Stimulated activated CD8-positive, alpha-beta memory T cell treated with anti-CD3 and anti-CD28 coated beads, Interleukin-7, amount 100 ng/mL, for 24 hours (primary cell): ENCODE results near the gene DYNLRB1.

Source experiments
- DNase-seq: peaks from one replicate; pipeline ENCODE4 v3.0.0-alpha.2; 2020; ENCODE audit warnings: low read depth

The DYNLRB1 gene

GRCh38 chr20:34534391-34535165 is 18.4 kb downstream of the DYNLRB1 start:
- no peak for DNase-seq

GRCh38 chr20:34535301-34535840 is 19.1 kb downstream of the DYNLRB1 start:
- no peak for DNase-seq

GRCh38 chr20:34535857-34536256 is 19.6 kb downstream of the DYNLRB1 start:
- no peak for DNase-seq

- no peak for DNase-seq
Measured at GRCh38 chr20:34536798-34537394, 20.7 kb downstream of the DYNLRB1 start.

GRCh38 chr20:34537651-34538050 is 21.4 kb downstream of the DYNLRB1 start:
- DNase-seq, result no peak

GRCh38 chr20:34538671-34539123 is 22.5 kb downstream of the DYNLRB1 start:
- no peak for DNase-seq

GRCh38 chr20:34539756-34540155 is 23.5 kb downstream of the DYNLRB1 start:
- DNase-seq, result no peak

GRCh38 chr20:34540596-34541263 is 24.5 kb downstream of the DYNLRB1 start:
- no peak for DNase-seq

- DNase-seq, result no peak
Measured at GRCh38 chr20:34541264-34541901, 25.2 kb downstream of the DYNLRB1 start.

GRCh38 chr20:34541917-34542316 is 25.7 kb downstream of the DYNLRB1 start:
- no peak for DNase-seq

- no peak for DNase-seq
Measured at GRCh38 chr20:34542439-34542838, 26.2 kb downstream of the DYNLRB1 start.

- DNase-seq, result no peak
Measured at GRCh38 chr20:34543463-34544056, 27.3 kb downstream of the DYNLRB1 start.

GRCh38 chr20:34544109-34544796 is 28.0 kb downstream of the DYNLRB1 start:
- no peak for DNase-seq

- no peak for DNase-seq
Measured at GRCh38 chr20:34546751-34547181, 30.5 kb downstream of the DYNLRB1 start.

- no peak for DNase-seq
Measured at GRCh38 chr20:34547844-34548613, 31.8 kb downstream of the DYNLRB1 start.

GRCh38 chr20:34549291-34549928 is 33.2 kb downstream of the DYNLRB1 start:
- DNase-seq, result no peak

GRCh38 chr20:34549929-34550305 is 33.7 kb downstream of the DYNLRB1 start:
- DNase-seq, result no peak

GRCh38 chr20:34552569-34552968 is 36.3 kb downstream of the DYNLRB1 start:
- DNase-seq, result no peak

- DNase-seq, result no peak
Measured at GRCh38 chr20:34553366-34553867, 37.2 kb downstream of the DYNLRB1 start.

GRCh38 chr20:34557936-34558319 is 41.7 kb downstream of the DYNLRB1 start:
- no peak for DNase-seq
